Esophagus squamous epithelium (tissue), 5 donors: ENCODE results near the gene PSAPL1. TPM values are rescaled to one million over a fixed set of nuclear protein-coding genes. Genes with fewer than 3 reads are reported as not detected.

Experiments used
- DNase-seq: peaks from one replicate; lab custom pipeline; 2025; lab: John Stamatoyannopoulos, UW
- H3K27ac ChIP-seq, 4 donors: fragments of 200-600 bp; sonication (generic); one replicate each; pipeline ENCODE4 v1.5.1; 2016 to 2019; ENCODE audit warnings: mild to moderate bottlenecking in 1 of 4
- H3K27me3 ChIP-seq, 4 donors: fragments of 200-600 bp; sonication (generic); 1 replicate in 3 of 4; 2 replicates in 1 of 4; pipeline versions ENCODE4 v1.5.1 to v1.6.0; 2017 to 2021; ENCODE audit warnings: antibody characterized with exemption in 1 of 4
- H3K36me3 ChIP-seq, 3 donors: fragments of 200-600 bp; sonication (generic); one replicate each; pipeline ENCODE4 v1.5.1; 2016 to 2019
- H3K4me1 ChIP-seq, 3 donors: fragments of 200-600 bp; sonication (generic); one replicate each; pipeline ENCODE4 v1.5.1; 2017 to 2019
- H3K4me3 ChIP-seq, 4 donors: fragments of 200-600 bp; sonication (generic); 1 replicate in 3 of 4; 2 replicates in 1 of 4; pipeline ENCODE4 v1.5.1; 2016 to 2019; ENCODE audit warnings: mild to moderate bottlenecking in 2 of 4, moderate library complexity in 1 of 4
- H3K9me3 ChIP-seq, 3 donors: fragments of 200-600 bp; sonication (generic); one replicate each; pipeline ENCODE4 v1.5.1; 2016 to 2019
- POLR2A ChIP-seq, 4 donors: fragments of 450-650 bp; IDR thresholded peaks; one replicate each; pipeline ENCODE4 v1.6.1; 2017; ENCODE audit warnings: antibody characterized with exemption in 4 of 4, mild to moderate bottlenecking in 4 of 4, moderate library complexity in 3 of 4
- WGBS, 2 donors: methylation state at CpG; one replicate each; pipeline ENCODE4 v1.1.5; 2018; 5-methylcytosine and 5-hydroxymethylcytosine counted together
- intact Hi-C: fragments of 100-400 bp; cut with DNase I; formaldehyde crosslinking; loops from one replicate; pipeline ENCODE4 v1.15.0; 2022
- total RNA-seq, 4 donors: library from RNA; depleted of rRNA; stranded (reverse); fragments of >200 nt; gene quantifications; one replicate each; pipeline ENCODE4 v1.1.0, GENCODE V29; 2016
- TF ChIP-seq, protein P1 (sequence below), 6 experiments: fragments of 450-650 bp in 4 of 6; fragments of 200-600 bp in 2 of 6; sonication (generic) in 2 of 6; IDR thresholded peaks; one replicate each; pipeline ENCODE4 v1.5.1; 2016 to 2019; ENCODE audit warnings: antibody characterized with exemption in 6 of 6, mild to moderate bottlenecking in 4 of 6, moderate library complexity in 4 of 6
- donor health status: DM: yes; HTN: yes; CAD: no.

The PSAPL1 gene, protein sequence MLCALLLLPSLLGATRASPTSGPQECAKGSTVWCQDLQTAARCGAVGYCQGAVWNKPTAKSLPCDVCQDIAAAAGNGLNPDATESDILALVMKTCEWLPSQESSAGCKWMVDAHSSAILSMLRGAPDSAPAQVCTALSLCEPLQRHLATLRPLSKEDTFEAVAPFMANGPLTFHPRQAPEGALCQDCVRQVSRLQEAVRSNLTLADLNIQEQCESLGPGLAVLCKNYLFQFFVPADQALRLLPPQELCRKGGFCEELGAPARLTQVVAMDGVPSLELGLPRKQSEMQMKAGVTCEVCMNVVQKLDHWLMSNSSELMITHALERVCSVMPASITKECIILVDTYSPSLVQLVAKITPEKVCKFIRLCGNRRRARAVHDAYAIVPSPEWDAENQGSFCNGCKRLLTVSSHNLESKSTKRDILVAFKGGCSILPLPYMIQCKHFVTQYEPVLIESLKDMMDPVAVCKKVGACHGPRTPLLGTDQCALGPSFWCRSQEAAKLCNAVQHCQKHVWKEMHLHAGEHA
- total RNA-seq, result under 1 TPM in 3 of 4 donors, not detected in 1; under 0.01 to 0.15 (median 0.09) TPM

DNA sequence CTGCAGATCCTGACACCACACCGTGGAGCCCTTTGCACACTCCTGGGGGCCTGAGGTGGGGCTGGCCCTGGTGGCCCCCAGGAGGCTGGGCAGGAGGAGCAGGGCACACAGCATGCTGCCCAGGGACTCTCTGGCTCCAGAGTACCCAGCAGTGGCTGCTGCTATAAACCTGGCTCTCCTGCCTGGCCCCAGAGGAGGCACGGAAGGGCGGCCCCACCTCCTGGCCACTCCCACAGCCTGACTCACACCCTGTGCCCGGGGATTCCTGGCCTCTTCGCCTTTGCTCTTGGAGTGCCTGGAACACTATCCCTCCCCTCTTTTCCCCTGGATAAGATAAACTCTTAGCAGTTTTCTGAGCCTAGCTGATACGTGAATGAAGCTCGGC, at the start of gene PSAPL1:
TSS of gene PSAPL1 (minus strand) at position 165 of the 385 bp plus-strand sequence. CDS start at position 114, 51 bp downstream.
- Histone ChIP-seq H3K9me3 (no peaks in the 10 kb centered on the region), H3K4me1 (peaks cover 2 to 29% (median 10%) of the 10 kb centered on the region in 3 donors), H3K4me3 (no peak within 1 kb of the TSS), H3K27ac (no peak within 1 kb of the TSS), H3K36me3 (no peaks in the 10 kb centered on the region), H3K27me3 (peaks cover 0 to 9% (median 0%) of the 10 kb centered on the region in 4 donors)
- 20 to 28% methylated on average over 1 to 4 of the region's 7 CpGs for WGBS, 2 donors
- DNase-seq, result no peak
- TF ChIP-seq POLR2A (IDR thresholded peaks at IDR 0.05), result no peak
- TF ChIP-seq, protein P1, sequence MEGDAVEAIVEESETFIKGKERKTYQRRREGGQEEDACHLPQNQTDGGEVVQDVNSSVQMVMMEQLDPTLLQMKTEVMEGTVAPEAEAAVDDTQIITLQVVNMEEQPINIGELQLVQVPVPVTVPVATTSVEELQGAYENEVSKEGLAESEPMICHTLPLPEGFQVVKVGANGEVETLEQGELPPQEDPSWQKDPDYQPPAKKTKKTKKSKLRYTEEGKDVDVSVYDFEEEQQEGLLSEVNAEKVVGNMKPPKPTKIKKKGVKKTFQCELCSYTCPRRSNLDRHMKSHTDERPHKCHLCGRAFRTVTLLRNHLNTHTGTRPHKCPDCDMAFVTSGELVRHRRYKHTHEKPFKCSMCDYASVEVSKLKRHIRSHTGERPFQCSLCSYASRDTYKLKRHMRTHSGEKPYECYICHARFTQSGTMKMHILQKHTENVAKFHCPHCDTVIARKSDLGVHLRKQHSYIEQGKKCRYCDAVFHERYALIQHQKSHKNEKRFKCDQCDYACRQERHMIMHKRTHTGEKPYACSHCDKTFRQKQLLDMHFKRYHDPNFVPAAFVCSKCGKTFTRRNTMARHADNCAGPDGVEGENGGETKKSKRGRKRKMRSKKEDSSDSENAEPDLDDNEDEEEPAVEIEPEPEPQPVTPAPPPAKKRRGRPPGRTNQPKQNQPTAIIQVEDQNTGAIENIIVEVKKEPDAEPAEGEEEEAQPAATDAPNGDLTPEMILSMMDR (IDR thresholded peaks at IDR 0.05), result no peak
- intact Hi-C loops, result no loop called here

DNA sequence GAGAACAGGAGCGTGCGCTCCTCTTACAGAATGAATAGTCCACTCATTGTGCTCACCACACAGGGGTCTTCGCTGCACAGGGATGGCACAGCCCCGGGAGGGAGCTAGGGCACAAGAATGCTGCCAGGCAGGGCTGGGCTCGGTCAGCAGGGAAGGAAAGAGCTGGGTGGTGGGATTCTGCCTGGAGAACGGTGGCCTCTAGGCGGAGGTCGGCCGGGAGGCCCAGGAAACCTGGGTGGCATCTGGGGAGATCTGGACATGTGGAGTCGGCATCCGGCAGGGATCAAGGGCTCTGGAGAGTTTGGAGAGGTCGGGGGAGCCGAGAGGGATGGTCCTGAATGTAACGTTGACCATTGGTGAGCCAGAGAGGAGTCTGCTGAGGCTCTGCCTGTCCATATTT, 46.5 kb upstream of the PSAPL1 start:
- no peak overlapping the region for H3K4me3 ChIP-seq
- no peak for DNase-seq
- H3K4me1 ChIP-seq, result no peaks in the 10 kb centered on the region
- H3K27ac ChIP-seq, result no peak overlapping the region
- intact Hi-C loops, result no loop called here
- 66 to 86% methylated on average over 8 to 9 of the region's 14 CpGs for WGBS, 2 donors
- H3K36me3 ChIP-seq, result no peaks in the 10 kb centered on the region
- no peak for TF ChIP-seq POLR2A (IDR thresholded peaks at IDR 0.05)
- TF ChIP-seq, protein P1 (IDR thresholded peaks at IDR 0.05), result no peak
- H3K27me3 ChIP-seq, result no peaks in the 10 kb centered on the region
- no peaks in the 10 kb centered on the region for H3K9me3 ChIP-seq

DNA sequence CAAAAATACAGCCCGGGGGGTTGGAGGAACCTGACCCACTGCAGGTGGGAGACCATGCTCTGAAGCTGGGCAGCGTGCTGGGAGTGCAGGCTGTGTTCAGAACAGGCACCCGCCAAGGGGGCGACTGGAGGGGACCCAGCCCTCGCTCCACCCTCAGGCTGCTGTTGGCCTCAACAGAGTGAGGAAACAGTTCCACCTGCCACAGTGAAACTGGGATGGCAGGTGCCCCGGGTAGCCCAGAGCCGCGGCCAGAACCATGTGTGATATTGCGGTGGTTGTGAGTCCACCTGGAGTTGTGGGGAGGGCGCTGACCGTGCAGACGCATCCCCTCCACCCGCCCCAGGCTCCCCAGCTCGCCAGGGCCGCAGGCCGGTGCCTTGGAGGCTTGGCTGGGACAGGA, 45.7 kb upstream of the PSAPL1 start:
- intact Hi-C loops, result no loop called here
- no peaks in the 10 kb centered on the region for H3K36me3 ChIP-seq
- no peaks in the 10 kb centered on the region for H3K9me3 ChIP-seq
- no peak for DNase-seq
- no peaks in the 10 kb centered on the region for H3K27me3 ChIP-seq
- H3K27ac ChIP-seq, result no peak overlapping the region
- H3K4me3 ChIP-seq, result no peak overlapping the region
- TF ChIP-seq POLR2A (IDR thresholded peaks at IDR 0.05), result no peak
- TF ChIP-seq, protein P1 (IDR thresholded peaks at IDR 0.05), result no peak
- WGBS, 2 donors, result 82 to 95% methylated on average over 5 to 8 of the region's 16 CpGs
- H3K4me1 ChIP-seq, result no peaks in the 10 kb centered on the region

DNA sequence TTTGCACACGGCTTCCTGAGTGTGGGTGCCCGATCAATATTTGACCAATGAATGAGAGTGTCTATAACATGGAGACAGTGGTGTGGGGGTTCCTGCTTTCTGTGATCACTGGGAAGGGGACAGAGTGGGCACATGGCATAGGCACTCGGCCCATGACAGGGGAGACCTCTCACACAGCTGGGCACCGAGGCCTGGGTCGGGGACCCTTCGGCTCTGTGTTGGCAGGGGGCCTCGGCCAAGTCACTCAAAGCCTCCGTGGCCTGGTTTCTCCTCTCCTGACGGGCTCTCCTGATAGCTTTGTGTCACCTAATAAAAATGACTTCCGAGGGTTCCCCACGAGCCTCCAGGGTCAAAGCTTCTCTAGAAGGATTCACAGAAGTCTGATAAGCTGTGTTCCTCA, 43.9 kb upstream of the PSAPL1 start:
- TF ChIP-seq, protein P1 (IDR thresholded peaks at IDR 0.05), result no peak
- TF ChIP-seq POLR2A (IDR thresholded peaks at IDR 0.05), result no peak
- Histone ChIP-seq H3K4me1 (no peaks in the 10 kb centered on the region), H3K27me3 (no peaks in the 10 kb centered on the region), H3K36me3 (no peaks in the 10 kb centered on the region), H3K4me3 (no peak overlapping the region), H3K27ac (no peak overlapping the region), H3K9me3 (no peaks in the 10 kb centered on the region)
- intact Hi-C loops, result no loop called here
- WGBS, 2 donors, result 83 to 100% methylated on average over 2 to 10 of the region's 11 CpGs
- no peak for DNase-seq

DNA sequence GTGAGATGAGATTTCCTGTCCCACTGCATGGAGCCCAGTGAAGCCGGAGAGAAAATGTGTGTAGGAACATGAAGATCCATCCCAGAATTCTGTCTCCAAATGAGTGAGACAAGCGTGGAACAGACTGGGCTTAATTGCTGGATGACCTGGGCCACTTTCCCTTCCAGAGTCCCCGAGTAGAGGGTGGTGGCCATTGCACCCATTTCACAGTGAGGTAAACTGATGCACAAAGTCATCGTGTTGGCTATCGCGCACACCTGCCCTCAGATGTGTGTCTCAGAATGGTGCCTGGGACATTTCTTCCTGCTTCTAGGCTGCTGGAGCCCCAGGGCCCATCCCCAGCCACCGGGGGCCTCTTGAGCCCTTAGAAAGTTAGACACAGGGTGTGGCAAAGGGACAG, 43.0 kb upstream of the PSAPL1 start:
- H3K4me3 ChIP-seq, result no peak overlapping the region
- H3K27me3 ChIP-seq, result no peaks in the 10 kb centered on the region
- no peak for DNase-seq
- intact Hi-C loops, result no loop called here
- 85 to 100% methylated on average over 2 to 6 of the region's 7 CpGs for WGBS, 2 donors
- H3K9me3 ChIP-seq, result no peaks in the 10 kb centered on the region
- TF ChIP-seq, protein P1 (IDR thresholded peaks at IDR 0.05), result no peak
- no peak for TF ChIP-seq POLR2A (IDR thresholded peaks at IDR 0.05)
- H3K36me3 ChIP-seq, result no peaks in the 10 kb centered on the region
- no peaks in the 10 kb centered on the region for H3K4me1 ChIP-seq
- H3K27ac ChIP-seq, result no peak overlapping the region
